GM19025 (cell line): ENCODE data around the gene MRPL36.
"Not testable (repeated sequence)": the region's sequence is repeated elsewhere in the genome, so short reads cannot be mapped to it uniquely, and the experiment has no call there.

ENCODE experiments used
- ATAC-seq: cut with Tn5 transposase; IDR thresholded peaks from one replicate; pipeline ENCODE4 v1.9.1; 2021; ENCODE audit warnings: mild to moderate bottlenecking, low read depth, moderate library complexity; ENCODE audit not compliant: unreplicated experiment

MRPL36 gene

DNA sequence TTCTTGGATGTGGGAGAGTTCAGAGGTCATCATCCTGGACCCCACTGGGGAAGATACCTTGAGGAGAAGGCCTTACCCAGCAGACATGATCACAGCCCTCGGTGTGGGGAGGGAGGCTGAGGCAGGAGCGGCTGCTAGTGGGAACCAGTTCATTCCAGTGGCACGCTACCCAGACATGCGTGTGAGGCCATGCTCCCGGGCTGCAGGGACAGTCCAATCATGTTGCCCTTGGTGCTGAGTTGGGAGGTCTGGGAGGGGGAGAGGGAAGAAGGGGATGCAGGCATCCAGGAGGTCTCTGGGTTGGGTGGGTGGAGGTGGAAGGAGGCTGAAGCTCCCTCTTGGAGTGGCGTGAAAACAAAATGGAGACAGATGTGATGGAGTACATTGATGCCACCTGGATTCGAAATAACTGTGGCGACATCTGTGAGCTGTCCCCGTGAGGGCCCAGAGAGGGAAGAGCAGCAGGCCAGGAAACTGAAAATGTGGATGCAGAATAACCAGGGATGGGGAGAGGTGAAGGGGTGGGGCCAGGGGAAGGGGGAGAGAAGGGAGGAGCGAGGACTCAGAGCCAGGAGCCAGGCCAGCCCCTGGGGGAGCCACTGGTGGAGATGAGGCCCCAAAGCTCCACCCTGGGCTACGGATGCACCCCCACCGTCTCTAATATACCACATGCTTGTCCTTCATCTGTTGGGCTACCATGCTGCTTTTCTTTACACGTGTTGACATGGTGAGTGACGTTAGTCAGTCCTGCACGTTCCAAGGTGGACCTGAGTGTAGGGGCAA is 17.8 kb upstream of the MRPL36 start:
- no peak for ATAC-seq

- ATAC-seq: not testable (repeated sequence)
Measured at GRCh38 chr5:1816495-1817089, 17.0 kb upstream of the MRPL36 start.

GRCh38 chr5:1815881-1816292 is 16.2 kb upstream of the MRPL36 start:
- ATAC-seq: no peak

- no peak for ATAC-seq
Measured at GRCh38 chr5:1815071-1815786, 15.6 kb upstream of the MRPL36 start.

DNA sequence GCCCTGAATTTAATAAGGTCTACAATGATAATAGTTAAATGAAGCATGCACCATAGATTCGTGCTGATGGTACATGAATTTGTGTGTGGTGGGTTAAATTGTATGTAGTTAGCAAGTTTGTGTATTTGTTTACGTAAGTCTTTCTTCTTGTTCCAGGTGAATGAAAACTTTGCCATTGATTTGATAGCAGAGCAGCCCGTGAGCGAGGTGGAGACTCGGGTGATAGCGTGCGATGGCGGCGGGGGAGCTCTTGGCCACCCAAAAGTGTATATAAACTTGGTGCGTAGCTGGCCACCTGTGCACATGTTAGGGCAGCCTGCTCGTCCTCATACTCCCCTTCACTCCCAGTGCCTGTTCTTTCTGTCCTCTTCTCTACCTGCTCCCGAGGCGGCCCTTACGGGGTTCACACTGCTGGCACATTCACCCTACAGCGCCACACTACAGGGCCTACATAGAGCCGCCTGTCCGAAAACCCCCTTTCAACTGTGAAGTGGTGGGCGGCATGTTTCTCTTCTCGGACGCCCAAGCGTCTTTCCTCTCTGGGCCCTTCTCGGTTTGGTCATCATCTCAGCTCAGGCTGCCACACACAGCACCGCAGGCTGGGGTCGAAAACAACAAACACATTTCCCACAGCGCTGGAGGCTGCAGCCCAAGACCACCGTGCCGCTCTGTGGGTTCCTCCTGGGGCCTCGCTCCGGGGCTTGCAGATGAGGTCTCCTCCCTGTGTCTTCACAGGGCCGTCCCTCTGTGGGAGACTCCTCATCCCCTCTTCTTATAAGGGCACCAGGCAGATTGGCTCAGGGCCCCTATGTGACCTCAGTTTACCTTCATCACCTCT is 14.8 kb upstream of the MRPL36 start:
- no peak for ATAC-seq

GRCh38 chr5:1810581-1811101 is 11.0 kb upstream of the MRPL36 start:
- ATAC-seq: no peak

DNA sequence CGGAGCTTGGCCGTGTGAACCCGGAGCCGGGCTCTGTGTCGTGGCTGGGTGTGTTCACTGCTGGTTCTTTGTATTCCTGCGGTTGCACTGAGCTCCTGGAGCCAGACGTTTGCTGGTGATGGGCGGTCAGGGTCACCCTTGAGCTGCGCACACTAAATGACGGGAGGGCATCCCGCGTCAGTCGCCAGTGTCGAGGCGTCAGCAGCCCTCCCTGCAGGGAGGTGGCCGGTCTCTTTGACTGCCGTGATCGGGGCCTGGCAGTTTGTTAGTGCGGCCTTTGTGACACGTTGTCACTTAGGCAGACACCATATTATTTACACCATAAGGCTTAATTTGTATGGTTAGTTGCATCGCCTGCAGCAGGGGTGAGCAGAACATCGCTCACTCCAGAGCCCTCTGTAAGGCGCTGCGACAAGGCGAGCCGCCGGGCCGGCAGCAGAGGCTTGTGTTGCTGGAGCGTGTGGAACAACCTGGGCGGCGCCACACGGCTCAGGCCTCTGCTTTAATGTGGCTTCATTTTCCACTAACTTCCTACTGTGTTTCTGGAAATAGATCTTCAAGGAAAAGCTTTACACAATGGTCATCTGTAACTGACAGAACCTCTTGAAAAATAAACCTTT is 9.9 kb upstream of the MRPL36 start:
- ATAC-seq: no peak

GRCh38 chr5:1808439-1808838 is 8.8 kb upstream of the MRPL36 start:
- ATAC-seq: no peak

DNA sequence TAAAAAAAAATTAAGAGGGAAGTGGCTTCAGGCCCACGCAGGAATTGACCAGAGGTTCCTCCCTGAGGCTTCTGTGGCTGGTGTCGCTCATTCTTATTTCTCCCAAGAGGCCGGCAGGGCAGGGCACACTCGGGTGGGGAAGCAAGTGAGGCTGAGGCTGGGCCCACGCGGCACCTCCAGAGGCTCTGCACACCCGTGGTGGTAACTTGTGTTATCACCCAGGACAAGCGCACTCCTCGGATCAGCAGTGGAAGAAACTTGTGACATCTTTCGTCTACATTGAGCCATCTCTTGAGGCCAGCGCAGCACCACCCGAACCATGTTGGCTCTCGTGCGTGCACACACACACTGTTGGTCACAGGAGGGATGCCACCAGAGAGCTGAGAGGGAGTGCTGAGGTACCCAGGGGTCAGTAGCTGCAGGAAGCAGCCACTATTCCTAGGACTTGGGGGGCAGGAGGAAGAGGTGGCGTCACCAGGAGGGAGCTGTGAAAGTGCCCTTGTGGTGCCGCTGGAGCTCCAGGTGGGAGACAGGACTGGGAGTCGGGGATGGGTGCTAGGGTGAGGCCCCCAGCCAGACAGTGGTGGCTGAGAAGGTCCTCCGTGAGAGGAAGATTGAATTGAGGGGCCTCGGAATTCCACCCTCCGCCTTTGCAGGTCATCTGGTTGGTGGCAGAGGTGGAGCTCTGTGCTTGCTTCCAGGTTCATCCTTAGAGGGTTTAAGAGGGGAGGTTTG is 8.0 kb upstream of the MRPL36 start:
- ATAC-seq: no peak

DNA sequence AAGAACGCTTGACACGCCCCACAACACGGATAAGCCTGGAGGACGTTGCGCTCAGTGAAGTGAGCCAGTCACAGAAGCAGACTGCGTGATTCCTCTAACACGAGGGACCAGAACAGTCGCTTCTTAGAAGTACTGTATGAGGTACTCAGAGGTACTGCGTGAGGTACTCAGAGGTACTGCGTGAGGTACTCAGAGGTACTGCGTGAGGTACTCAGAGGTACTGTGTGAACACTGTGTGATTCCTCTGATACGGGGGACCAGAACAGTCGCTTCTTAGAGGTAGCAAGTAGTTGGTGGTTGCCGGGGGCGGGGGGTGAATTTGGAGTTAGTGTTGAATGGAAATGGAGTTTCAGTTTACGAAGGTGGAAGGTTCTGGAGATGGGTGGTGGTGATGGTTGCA is 7.3 kb upstream of the MRPL36 start:
- no peak for ATAC-seq

GRCh38 chr5:1806199-1806598 is 6.6 kb upstream of the MRPL36 start:
- no peak for ATAC-seq

- no peak for ATAC-seq
Measured at GRCh38 chr5:1805736-1806135, 6.1 kb upstream of the MRPL36 start.

GRCh38 chr5:1805326-1805725 is 5.7 kb upstream of the MRPL36 start:
- ATAC-seq: no peak

GRCh38 chr5:1804001-1804690 is 4.5 kb upstream of the MRPL36 start:
- ATAC-seq: no peak

- no peak for ATAC-seq
Measured at GRCh38 chr5:1803192-1803591, 3.6 kb upstream of the MRPL36 start.

- no peak for ATAC-seq
Measured at GRCh38 chr5:1801967-1802295, 2.3 kb upstream of the MRPL36 start.

- peak; percentile 61 for ATAC-seq
Measured at GRCh38 chr5:1801222-1801966, 1.8 kb upstream of the MRPL36 start, which contains the start of gene NDUFS6. NDUFS6 (plus strand) TSS chr5:1801407; CDS start chr5:1801418, 11 bp downstream.
